Activated CD8-positive, alpha-beta T cell treated with anti-CD3 and anti-CD28 coated beads for 36 hours (primary cell): ENCODE measurements around the gene VAV2. TPM values are rescaled to one million over a fixed set of nuclear protein-coding genes. Genes with fewer than 3 reads are reported as not detected.

Experiments
- ATAC-seq: fragments of 200-7000 bp; cut with Tn5 transposase; one replicate; pipeline ENCODE4 v1.10.0; 2021; ENCODE audit warnings: mild to moderate bottlenecking, moderate library complexity
- CTCF ChIA-PET: fragments of 350-600 bp; sonication (Branson Sonifier 250); formaldehyde crosslinking; loops from one replicate; lab custom pipeline; 2021; ENCODE audit warnings: antibody characterized with exemption; lab: Charles Lee
- POLR2A ChIA-PET: fragments of 350-600 bp; sonication (Branson Sonifier 250); formaldehyde crosslinking; loops from one replicate; lab custom pipeline; 2021; ENCODE audit warnings: antibody characterized with exemption; lab: Charles Lee
- DNase-seq: peaks from one replicate; pipeline ENCODE4 v3.0.0-alpha.2; 2020
- H3K27ac Mint-ChIP-seq: one replicate; pipeline ENCODE4 v1.8.0; 2021; ENCODE audit warnings: mild to moderate bottlenecking, mixed read lengths
- H3K27me3 Mint-ChIP-seq: one replicate; pipeline ENCODE4 v1.8.0; 2021; ENCODE audit warnings: mixed read lengths
- H3K36me3 Mint-ChIP-seq: one replicate; pipeline ENCODE4 v1.8.0; 2021; ENCODE audit warnings: low read depth, mixed read lengths
- H3K4me1 Mint-ChIP-seq: one replicate; pipeline ENCODE4 v1.8.0; 2021; ENCODE audit warnings: low read depth, mixed read lengths
- H3K4me3 Mint-ChIP-seq: one replicate; pipeline ENCODE4 v1.8.0; 2021; ENCODE audit warnings: mild to moderate bottlenecking, moderate library complexity, mixed read lengths
- H3K9me3 Mint-ChIP-seq: one replicate; pipeline ENCODE4 v1.8.0; 2021; ENCODE audit warnings: mixed read lengths
- intact Hi-C: fragments of 100-400 bp; cut with micrococcal nuclease; formaldehyde crosslinking; loops from one replicate; pipeline ENCODE4 v1.10.0; 2022
- total RNA-seq, 2 experiments: library from RNA; stranded (reverse); gene quantifications; one replicate each; pipeline ENCODE4 v1.2.3, GENCODE V29; 2021
- TF ChIP-seq, protein P1 (sequence below): fragments of 200-600 bp; IDR thresholded peaks from one replicate; pipeline ENCODE4 v1.8.0; 2022; ENCODE audit warnings: antibody characterized with exemption, mild to moderate bottlenecking

VAV2 gene
- total RNA-seq, 2 experiments from 2014 or later = 5.1 to 5.4 TPM

DNA sequence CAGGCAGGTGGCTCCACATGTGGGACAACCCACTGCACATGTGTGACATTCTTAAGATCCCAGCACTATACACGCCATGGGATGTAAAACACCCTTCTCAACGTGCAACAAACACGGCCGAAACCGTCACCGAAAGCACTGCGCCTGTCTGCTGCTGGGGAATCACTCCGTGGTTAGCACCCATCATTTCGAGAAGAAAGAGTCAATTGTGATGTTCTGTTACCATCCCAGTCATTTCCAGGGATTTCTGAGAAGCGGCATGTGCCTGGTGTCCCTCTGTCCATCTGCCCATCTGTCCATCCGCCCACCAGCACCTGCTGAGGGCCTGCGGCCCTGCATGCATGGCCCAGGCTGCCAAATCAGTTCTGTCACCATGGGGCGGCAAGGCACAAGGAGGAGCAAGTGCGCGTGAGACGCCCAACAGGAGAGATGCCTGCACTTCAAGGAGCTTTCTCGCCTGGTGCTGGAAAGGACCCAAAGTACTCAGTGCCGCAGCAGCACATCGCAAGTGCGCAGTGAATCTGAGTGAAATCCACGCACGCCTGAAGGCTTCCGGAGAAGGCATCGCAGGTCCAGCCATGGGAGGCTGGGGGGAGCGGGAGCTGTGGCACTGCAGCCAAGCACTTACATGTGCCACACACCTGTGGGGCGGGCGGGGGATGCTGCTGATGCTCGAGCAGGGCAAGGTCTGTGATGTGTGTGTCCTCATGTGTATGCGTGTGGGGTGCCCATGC lies 38.0 kb downstream of the VAV2 start:
- TF ChIP-seq, protein P1, sequence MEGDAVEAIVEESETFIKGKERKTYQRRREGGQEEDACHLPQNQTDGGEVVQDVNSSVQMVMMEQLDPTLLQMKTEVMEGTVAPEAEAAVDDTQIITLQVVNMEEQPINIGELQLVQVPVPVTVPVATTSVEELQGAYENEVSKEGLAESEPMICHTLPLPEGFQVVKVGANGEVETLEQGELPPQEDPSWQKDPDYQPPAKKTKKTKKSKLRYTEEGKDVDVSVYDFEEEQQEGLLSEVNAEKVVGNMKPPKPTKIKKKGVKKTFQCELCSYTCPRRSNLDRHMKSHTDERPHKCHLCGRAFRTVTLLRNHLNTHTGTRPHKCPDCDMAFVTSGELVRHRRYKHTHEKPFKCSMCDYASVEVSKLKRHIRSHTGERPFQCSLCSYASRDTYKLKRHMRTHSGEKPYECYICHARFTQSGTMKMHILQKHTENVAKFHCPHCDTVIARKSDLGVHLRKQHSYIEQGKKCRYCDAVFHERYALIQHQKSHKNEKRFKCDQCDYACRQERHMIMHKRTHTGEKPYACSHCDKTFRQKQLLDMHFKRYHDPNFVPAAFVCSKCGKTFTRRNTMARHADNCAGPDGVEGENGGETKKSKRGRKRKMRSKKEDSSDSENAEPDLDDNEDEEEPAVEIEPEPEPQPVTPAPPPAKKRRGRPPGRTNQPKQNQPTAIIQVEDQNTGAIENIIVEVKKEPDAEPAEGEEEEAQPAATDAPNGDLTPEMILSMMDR = no peak
- ATAC-seq (no peak), DNase-seq (no peak)
- intact Hi-C loops = no loop called here
- no peaks in the 10 kb centered on the region for H3K27me3 Mint-ChIP-seq
- CTCF ChIA-PET = interaction anchor here (3.2 kb wide), 1 partner anchor 40 kb away, joined by 15 read pairs; no protein-coding TSS in a partner anchor
- H3K9me3 Mint-ChIP-seq = no peaks in the 10 kb centered on the region
- no peak overlapping the region for H3K27ac Mint-ChIP-seq
- H3K4me1 Mint-ChIP-seq = peaks cover 25% of the 10 kb centered on the region
- H3K36me3 Mint-ChIP-seq = no peaks in the 10 kb centered on the region
- no peak overlapping the region for H3K4me3 Mint-ChIP-seq
- POLR2A ChIA-PET = interaction anchor here (1.1 kb wide), 1 partner anchor 11 kb away, joined by 3 read pairs; no protein-coding TSS in a partner anchor

DNA sequence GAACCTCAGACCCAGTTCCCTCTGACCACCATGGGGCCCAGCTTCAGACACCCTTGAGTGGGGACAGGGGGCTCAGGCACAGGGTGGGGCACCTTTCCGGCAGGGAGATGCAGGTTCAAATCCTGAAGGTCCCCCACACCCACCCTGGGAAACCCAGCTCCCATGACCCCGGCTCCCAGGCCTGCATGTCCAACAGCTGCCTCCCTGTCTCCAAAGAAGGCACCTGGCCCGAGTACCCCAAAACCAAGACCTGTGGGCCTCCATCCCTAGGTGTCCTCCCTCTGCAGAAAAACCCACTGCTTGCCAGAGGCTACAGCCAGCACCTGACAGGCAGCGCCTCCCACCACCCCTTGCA lies 38.5 kb downstream of the VAV2 start:
- CTCF ChIA-PET = interaction anchor here (0.6 kb wide), 1 partner anchor 1907 kb away, joined by 3 read pairs; no protein-coding TSS in a partner anchor
- Mint-ChIP-seq H3K36me3 (no peaks in the 10 kb centered on the region), H3K4me1 (peaks cover 25% of the 10 kb centered on the region), H3K27me3 (no peaks in the 10 kb centered on the region), H3K4me3 (no peak overlapping the region), H3K9me3 (no peaks in the 10 kb centered on the region), H3K27ac (no peak overlapping the region)
- no peak for DNase-seq
- ATAC-seq = no peak
- POLR2A ChIA-PET = interaction anchor here (1.1 kb wide), 1 partner anchor 11 kb away, joined by 3 read pairs; no protein-coding TSS in a partner anchor
- TF ChIP-seq, protein P1 = no peak
- intact Hi-C loops = no loop called here

DNA sequence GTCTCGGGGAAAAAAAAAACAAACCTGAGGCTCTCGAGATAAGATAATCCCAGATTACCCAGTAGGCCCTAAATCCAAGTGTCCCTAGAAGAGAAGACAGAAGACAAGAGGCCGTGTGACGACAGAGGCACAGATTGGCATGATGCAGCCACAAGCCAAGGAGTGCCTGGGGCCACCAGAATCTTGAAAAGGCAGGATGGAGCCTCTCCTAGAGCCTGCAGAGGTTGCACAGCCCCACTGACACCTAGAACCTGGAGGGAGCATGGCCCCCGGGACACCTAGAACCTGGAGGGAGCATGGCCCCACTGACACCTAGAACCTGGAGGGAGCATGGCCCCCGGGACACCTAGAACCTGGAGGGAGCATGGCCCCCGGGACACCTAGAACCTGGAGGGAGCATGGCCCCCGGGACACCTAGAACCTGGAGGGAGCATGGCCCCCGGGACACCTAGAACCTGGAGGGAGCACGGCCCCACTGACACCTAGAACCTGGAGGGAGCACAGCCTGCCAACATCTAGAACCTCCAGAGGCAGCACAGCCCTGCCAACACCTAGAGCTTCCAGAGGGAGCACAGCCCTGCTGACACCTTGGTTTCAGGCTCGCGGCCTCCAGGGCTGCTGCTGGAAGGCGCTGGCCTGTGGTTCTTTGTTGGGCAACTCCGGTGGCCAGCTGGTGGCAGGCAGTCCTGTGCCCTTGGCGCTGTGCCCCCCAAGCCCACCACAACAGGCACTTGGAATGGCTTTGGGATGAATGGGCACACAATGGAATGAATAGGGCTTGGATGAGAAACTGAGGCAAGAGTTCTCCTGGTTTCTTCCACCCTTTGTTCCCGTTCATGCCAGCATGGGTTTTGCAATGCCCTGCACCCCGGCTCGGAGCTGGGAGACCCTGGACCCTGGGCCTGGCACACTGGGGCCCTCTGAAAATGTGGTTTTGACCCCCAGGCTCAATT lies 39.2 kb downstream of the VAV2 start:
- Mint-ChIP-seq H3K9me3 (no peaks in the 10 kb centered on the region), H3K27me3 (no peaks in the 10 kb centered on the region), H3K4me3 (no peak overlapping the region), H3K36me3 (no peaks in the 10 kb centered on the region), H3K27ac (no peak overlapping the region), H3K4me1 (peaks cover 25% of the 10 kb centered on the region)
- TF ChIP-seq, protein P1 = no peak
- intact Hi-C loops = no loop called here
- CTCF ChIA-PET = interaction anchor here (0.6 kb wide), 1 partner anchor 1907 kb away, joined by 3 read pairs; no protein-coding TSS in a partner anchor
- ATAC-seq = no peak
- POLR2A ChIA-PET = interaction anchor here (1.1 kb wide), 1 partner anchor 12 kb away, joined by 3 read pairs; no protein-coding TSS in a partner anchor
- no peak for DNase-seq

DNA sequence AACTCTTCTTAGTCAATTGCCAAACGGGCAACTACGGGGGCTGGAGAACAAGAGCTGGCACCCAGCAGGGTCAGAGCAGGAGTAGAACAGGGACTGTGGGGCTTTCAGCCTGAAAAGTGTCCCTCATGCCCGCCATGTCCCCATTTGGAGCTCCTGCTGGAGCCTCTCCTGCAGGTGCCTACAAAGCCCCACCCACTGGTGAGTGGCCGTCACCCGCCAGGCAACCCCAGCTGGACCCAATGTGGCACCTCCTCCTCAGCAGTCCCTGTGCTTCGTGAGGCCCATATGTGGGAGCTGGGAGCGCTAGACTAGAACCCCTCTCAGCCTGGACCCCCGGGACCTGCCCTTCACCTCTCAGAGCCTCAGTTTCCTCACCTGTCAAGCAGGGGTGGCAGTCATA lies 40.9 kb downstream of the VAV2 start:
- no peak for DNase-seq
- Mint-ChIP-seq H3K4me1 (peaks cover 16% of the 10 kb centered on the region), H3K36me3 (no peaks in the 10 kb centered on the region), H3K27ac (no peak overlapping the region), H3K9me3 (no peaks in the 10 kb centered on the region), H3K27me3 (no peaks in the 10 kb centered on the region), H3K4me3 (no peak overlapping the region)
- intact Hi-C loops = no loop called here
- ChIA-PET POLR2A (no interaction called here), CTCF (no interaction called here)
- TF ChIP-seq, protein P1 = no peak
- no peak for ATAC-seq
